ENCODE measurements around the gene MPZL2. TPM values are rescaled to one million over a fixed set of nuclear protein-coding genes. Genes with fewer than 3 reads are reported as not detected.

The MPZL2 gene
- polyA plus RNA-seq, 1 donor from 2014 or later, result not detected

DNA sequence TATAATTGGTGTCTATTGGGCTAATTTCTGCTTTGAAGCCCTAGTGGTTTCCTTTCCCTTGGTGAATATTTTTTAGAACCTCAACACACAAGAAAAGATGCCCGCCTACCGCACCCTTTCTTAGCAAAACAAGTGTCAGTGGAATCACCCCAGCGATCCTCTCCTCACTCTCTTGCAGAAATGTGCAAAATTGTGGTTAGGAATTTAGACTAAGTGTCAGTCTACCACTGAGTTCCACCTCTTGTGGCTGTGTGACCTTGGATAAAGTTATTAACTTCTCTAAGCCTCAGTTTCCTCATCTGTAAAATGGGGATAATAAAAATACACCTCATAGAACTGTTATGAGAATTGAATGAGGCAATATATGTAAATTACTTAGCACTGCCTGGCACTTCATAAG, 34.0 kb downstream of the MPZL2 start:
- Histone ChIP-seq H3K9me2 (ENCODE audit: insufficient read depth, low read length) (no peaks in the 10 kb centered on the region), H3K27me3 (ENCODE audit: insufficient read depth, low read depth, low read length) (no peaks in the 10 kb centered on the region), H3K4me2 (ENCODE audit: low read length) (no peak overlapping the region), H3F3A (ENCODE audit: insufficient read depth, low read length, poor library complexity, severe bottlenecking) (no peaks in the 10 kb centered on the region), H3K36me3 (ENCODE audit: insufficient read depth, low read length) (no peaks in the 10 kb centered on the region), H3K9me3 (ENCODE audit: low read length) (no peaks in the 10 kb centered on the region), H3K9ac (ENCODE audit: low read length) (no peak overlapping the region), H3K27ac (ENCODE audit: low read length) (no peak overlapping the region), H3K79me2 (replicated peaks; ENCODE audit: insufficient read depth, low read length) (no peaks in the 10 kb centered on the region), H2AFZ (ENCODE audit: low read depth, low read length) (no peak overlapping the region), H3K4me3 (ENCODE audit: low read length) (no peak overlapping the region), H4K20me1 (ENCODE audit: insufficient read depth) (no peaks in the 10 kb centered on the region)
- TF ChIP-seq TAF1 (IDR thresholded peaks at IDR 0.05; ENCODE audit: low read depth) (no peak), MXI1 (conservative IDR thresholded peaks at IDR 0.05; ENCODE audit: poor library complexity, severe bottlenecking) (no peak), RAD21 (conservative IDR thresholded peaks at IDR 0.05) (no peak), POLR2AphosphoS5 (IDR thresholded peaks at IDR 0.05) (no peak)
- TF ChIP-seq, protein P1, sequence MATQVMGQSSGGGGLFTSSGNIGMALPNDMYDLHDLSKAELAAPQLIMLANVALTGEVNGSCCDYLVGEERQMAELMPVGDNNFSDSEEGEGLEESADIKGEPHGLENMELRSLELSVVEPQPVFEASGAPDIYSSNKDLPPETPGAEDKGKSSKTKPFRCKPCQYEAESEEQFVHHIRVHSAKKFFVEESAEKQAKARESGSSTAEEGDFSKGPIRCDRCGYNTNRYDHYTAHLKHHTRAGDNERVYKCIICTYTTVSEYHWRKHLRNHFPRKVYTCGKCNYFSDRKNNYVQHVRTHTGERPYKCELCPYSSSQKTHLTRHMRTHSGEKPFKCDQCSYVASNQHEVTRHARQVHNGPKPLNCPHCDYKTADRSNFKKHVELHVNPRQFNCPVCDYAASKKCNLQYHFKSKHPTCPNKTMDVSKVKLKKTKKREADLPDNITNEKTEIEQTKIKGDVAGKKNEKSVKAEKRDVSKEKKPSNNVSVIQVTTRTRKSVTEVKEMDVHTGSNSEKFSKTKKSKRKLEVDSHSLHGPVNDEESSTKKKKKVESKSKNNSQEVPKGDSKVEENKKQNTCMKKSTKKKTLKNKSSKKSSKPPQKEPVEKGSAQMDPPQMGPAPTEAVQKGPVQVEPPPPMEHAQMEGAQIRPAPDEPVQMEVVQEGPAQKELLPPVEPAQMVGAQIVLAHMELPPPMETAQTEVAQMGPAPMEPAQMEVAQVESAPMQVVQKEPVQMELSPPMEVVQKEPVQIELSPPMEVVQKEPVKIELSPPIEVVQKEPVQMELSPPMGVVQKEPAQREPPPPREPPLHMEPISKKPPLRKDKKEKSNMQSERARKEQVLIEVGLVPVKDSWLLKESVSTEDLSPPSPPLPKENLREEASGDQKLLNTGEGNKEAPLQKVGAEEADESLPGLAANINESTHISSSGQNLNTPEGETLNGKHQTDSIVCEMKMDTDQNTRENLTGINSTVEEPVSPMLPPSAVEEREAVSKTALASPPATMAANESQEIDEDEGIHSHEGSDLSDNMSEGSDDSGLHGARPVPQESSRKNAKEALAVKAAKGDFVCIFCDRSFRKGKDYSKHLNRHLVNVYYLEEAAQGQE (IDR thresholded peaks at IDR 0.05; ENCODE audit: borderline replicate concordance), result no peak

DNA sequence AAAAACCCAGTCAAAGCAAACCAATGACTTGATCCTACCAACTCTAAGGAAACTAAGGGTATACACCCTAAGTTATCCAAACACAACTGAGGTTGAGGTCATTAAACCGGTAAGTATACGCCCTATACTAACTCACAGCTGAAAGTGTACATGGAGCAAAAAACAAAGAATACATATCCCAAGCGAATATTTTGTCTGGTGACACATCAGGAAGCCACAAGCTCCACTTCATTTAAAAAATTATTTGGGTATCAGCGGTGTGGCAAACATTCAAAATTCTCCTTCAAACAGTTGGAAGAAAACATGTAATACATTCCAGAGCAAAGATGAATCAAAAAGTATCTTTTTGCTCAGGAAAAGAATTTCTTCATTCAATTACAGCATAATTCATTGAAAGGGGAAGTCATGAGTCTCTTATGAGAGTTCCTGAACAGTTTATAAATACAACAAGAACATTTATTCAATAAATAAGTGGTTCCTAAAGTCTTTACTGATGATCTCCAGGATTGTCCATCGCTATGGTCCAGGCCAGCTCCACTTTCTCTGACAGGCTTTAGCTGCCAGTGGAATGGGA, 34.7 kb downstream of the MPZL2 start:
- no peak overlapping the region for H3K4me2 ChIP-seq (ENCODE audit: low read length)
- no peaks in the 10 kb centered on the region for H4K20me1 ChIP-seq (ENCODE audit: insufficient read depth)
- H3K4me3 ChIP-seq (ENCODE audit: low read length), result no peak overlapping the region
- no peaks in the 10 kb centered on the region for H3F3A ChIP-seq (ENCODE audit: insufficient read depth, low read length, poor library complexity, severe bottlenecking)
- H3K36me3 ChIP-seq (ENCODE audit: insufficient read depth, low read length), result no peaks in the 10 kb centered on the region
- no peaks in the 10 kb centered on the region for H3K27me3 ChIP-seq (ENCODE audit: insufficient read depth, low read depth, low read length)
- no peaks in the 10 kb centered on the region for H3K9me3 ChIP-seq (ENCODE audit: low read length)
- TF ChIP-seq, protein P1 (IDR thresholded peaks at IDR 0.05; ENCODE audit: borderline replicate concordance), result no peak
- TF ChIP-seq POLR2AphosphoS5 (IDR thresholded peaks at IDR 0.05) (no peak), RAD21 (conservative IDR thresholded peaks at IDR 0.05) (no peak), EZH2 (IDR thresholded peaks at IDR 0.05; ENCODE audit: borderline replicate concordance, insufficient read depth, low read length, poor library complexity, severe bottlenecking) (no peak), MXI1 (conservative IDR thresholded peaks at IDR 0.05; ENCODE audit: poor library complexity, severe bottlenecking) (no peak), TAF1 (IDR thresholded peaks at IDR 0.05; ENCODE audit: low read depth) (no peak), SMC3 (conservative IDR thresholded peaks at IDR 0.05; ENCODE audit: poor library complexity) (no peak), EP300 (conservative IDR thresholded peaks at IDR 0.05; ENCODE audit: poor library complexity, severe bottlenecking) (no peak)
- TF ChIP-seq, protein P2, sequence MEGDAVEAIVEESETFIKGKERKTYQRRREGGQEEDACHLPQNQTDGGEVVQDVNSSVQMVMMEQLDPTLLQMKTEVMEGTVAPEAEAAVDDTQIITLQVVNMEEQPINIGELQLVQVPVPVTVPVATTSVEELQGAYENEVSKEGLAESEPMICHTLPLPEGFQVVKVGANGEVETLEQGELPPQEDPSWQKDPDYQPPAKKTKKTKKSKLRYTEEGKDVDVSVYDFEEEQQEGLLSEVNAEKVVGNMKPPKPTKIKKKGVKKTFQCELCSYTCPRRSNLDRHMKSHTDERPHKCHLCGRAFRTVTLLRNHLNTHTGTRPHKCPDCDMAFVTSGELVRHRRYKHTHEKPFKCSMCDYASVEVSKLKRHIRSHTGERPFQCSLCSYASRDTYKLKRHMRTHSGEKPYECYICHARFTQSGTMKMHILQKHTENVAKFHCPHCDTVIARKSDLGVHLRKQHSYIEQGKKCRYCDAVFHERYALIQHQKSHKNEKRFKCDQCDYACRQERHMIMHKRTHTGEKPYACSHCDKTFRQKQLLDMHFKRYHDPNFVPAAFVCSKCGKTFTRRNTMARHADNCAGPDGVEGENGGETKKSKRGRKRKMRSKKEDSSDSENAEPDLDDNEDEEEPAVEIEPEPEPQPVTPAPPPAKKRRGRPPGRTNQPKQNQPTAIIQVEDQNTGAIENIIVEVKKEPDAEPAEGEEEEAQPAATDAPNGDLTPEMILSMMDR (IDR thresholded peaks at IDR 0.05; ENCODE audit: poor library complexity, severe bottlenecking), result no peak
- H3K9ac ChIP-seq (ENCODE audit: low read length), result no peak overlapping the region
- H3K9me2 ChIP-seq (ENCODE audit: insufficient read depth, low read length), result no peaks in the 10 kb centered on the region
- H2AFZ ChIP-seq (ENCODE audit: low read depth, low read length), result no peak overlapping the region
- no peak overlapping the region for H3K27ac ChIP-seq (ENCODE audit: low read length)
- H3K79me2 ChIP-seq (replicated peaks; ENCODE audit: insufficient read depth, low read length), result no peaks in the 10 kb centered on the region
